Measurements from ENCODE around the gene UBR7. TPM values are rescaled to one million over a fixed set of nuclear protein-coding genes. Genes with fewer than 3 reads are reported as not detected.
A peak's percentile ranks its signal among the peaks of the same experiment; 100 is the strongest.

UBR7 gene
- total RNA-seq, 4 donors from 2014 or later = 26.2 to 33.6 (median 29.9) TPM

- WGBS = 80% methylated on average over 6 of the region's 6 CpGs
- DNase-seq (ENCODE audit: extremely low spot score) = no peak
- TF ChIP-seq, protein P1, sequence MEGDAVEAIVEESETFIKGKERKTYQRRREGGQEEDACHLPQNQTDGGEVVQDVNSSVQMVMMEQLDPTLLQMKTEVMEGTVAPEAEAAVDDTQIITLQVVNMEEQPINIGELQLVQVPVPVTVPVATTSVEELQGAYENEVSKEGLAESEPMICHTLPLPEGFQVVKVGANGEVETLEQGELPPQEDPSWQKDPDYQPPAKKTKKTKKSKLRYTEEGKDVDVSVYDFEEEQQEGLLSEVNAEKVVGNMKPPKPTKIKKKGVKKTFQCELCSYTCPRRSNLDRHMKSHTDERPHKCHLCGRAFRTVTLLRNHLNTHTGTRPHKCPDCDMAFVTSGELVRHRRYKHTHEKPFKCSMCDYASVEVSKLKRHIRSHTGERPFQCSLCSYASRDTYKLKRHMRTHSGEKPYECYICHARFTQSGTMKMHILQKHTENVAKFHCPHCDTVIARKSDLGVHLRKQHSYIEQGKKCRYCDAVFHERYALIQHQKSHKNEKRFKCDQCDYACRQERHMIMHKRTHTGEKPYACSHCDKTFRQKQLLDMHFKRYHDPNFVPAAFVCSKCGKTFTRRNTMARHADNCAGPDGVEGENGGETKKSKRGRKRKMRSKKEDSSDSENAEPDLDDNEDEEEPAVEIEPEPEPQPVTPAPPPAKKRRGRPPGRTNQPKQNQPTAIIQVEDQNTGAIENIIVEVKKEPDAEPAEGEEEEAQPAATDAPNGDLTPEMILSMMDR (IDR thresholded peaks at IDR 0.05) = no peak
- no peak for TF ChIP-seq EP300 (IDR thresholded peaks at IDR 0.05)
- TF ChIP-seq POLR2A (IDR thresholded peaks at IDR 0.05; ENCODE audit: low read depth) = no peak
- TF ChIP-seq POLR2AphosphoS5 (IDR thresholded peaks at IDR 0.05) = no peak
Measured at GRCh38 chr14:93175492-93175891, 31.6 kb upstream of the UBR7 start.

DNA sequence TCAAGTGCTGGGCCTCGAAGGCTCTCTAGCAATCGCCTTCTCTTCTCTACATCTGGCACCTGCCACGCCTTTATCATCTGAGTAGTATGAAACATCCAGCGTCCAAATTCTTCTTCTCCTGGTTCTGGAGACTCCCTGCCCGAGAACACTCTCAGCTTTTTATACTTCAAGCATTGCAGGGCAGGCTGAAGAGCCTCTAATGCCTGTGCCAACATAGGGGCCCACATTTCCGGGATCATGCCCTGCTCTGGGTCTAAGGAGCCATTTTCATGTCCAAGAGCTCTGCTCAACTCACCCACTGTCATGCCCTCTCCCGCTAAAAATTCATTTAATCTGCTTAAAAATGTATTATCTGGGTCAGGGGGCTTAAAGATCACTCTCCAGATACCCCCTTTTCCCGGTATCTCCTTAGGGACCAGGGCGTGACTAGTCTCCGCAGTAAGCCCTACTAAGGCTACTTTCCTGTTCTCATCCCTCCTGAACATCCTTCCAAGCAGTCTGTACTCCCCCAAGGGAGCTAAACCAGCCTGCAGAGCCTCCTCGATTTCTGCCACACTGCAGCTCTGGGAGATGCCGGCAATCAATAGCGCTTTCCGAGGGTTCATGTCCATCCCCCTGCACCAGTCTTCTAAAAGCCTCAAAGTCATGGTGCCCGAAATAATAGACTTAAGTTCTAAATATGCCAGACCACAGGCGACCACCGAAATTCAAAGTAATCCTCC, 23.3 kb upstream of the UBR7 start:
- TF ChIP-seq, protein P1 (IDR thresholded peaks at IDR 0.05) = no peak
- no peak for TF ChIP-seq POLR2AphosphoS5 (IDR thresholded peaks at IDR 0.05)
- no peak for TF ChIP-seq POLR2A (IDR thresholded peaks at IDR 0.05; ENCODE audit: low read depth)
- TF ChIP-seq EP300 (IDR thresholded peaks at IDR 0.05) = no peak
- intact Hi-C loops (cut with DNase I) = no loop called here
- Histone ChIP-seq H3K9me3 (no peaks in the 10 kb centered on the region), H3K4me1 (peaks cover 21 to 36% (median 33%) of the 10 kb centered on the region in 4 donors), H3K4me3 (peak overlapping the region; percentile 75 to 96 (median 86)), H3K36me3 (peaks cover 0 to 38% (median 26%) of the 10 kb centered on the region in 4 donors), H3K27me3 (no peaks in the 10 kb centered on the region), H3K27ac (replicated peaks in 1 of 4) (peak overlapping the region; percentile 93 to 98 (median 96))
- DNase-seq (ENCODE audit: extremely low spot score) = no peak
- WGBS = 45% methylated on average over 17 of the region's 17 CpGs

More at GRCh38 chr14:93175492-93175891, 31.6 kb upstream of the UBR7 start:
- H3K27me3 ChIP-seq = no peaks in the 10 kb centered on the region
- H3K4me1 ChIP-seq = no peaks in the 10 kb centered on the region
- no peaks in the 10 kb centered on the region for H3K36me3 ChIP-seq
- H3K9me3 ChIP-seq = no peaks in the 10 kb centered on the region
- intact Hi-C loops (cut with DNase I) = no loop called here
- H3K27ac ChIP-seq (replicated peaks in 1 of 4) = no peak overlapping the region
- no peak overlapping the region for H3K4me3 ChIP-seq

DNA sequence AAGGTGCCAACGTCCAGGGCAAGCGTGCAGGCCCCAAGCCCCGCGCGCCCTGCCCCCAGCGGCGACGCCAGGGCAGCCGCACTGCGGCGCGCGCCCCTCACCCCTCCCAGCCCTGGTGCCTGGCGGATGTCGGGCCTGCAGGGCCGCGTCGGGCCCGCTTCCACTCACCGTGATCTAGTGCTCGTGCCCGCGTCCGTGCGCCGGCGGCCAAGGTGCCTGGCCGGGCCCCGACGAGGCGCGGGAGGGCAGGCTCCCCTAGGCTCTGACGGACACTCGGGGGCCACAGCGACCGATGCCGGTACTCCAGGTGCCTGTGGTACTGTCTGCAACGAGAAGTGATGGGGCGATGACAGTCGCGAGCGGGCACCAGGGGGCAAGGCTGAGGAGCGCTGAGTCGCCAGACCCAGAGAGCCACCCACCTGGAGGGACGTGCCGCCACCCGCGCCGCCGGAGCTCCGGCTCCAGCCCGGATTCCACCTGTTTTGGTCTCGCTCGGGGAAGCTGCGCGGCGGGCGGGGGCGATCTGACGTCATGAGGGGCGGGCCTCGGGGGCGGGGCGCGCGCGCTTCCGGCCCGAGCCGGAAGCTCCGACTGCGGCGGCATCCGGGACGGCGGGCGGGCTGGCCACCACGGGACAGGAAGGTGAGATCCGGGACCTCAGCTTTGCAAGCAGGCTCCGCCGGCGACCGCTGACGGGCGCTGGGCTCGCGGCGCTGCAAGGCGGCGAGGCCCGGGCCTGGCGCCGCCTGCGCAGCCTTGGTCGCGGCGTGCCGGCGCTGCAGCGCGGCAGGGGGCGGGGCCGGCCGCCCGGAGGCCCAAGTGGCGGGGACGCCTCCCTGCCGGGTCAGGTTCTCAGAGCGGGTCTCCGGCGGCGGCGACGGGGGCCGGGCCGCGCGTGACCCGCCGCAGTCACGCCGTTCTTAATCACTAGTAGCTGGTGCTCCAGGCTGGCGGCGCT, 22.4 kb upstream of the UBR7 start, which contains the start of the genes LYSET and MOAP1:
LYSET (plus strand) TSS at position 927 of the 958 bp plus-strand sequence. CDS start 89 bp downstream, outside the sequence.
MOAP1 (minus strand) TSS at position 507 of the 958 bp plus-strand sequence. CDS start 655 bp downstream, outside the sequence.
- Histone ChIP-seq H3K27me3 (no peaks in the 10 kb centered on the region), H3K36me3 (peaks cover 0 to 41% (median 28%) of the 10 kb centered on the region in 4 donors), H3K4me1 (peaks cover 21 to 36% (median 33%) of the 10 kb centered on the region in 4 donors), H3K27ac (replicated peaks in 1 of 4) (peak within 1 kb of the TSS; percentile 93 to 98 (median 96)), H3K4me3 (peak within 1 kb of the TSS; percentile 75 to 96 (median 86)), H3K9me3 (no peaks in the 10 kb centered on the region)
- peak; percentile 87 to 94 for TF ChIP-seq POLR2AphosphoS5 (IDR thresholded peaks at IDR 0.05)
- TF ChIP-seq, protein P1 (IDR thresholded peaks at IDR 0.05) = peak in 1 of 3 experiments; percentile 43
- TF ChIP-seq POLR2A (IDR thresholded peaks at IDR 0.05; ENCODE audit: low read depth) = peak; percentile 65
- TF ChIP-seq EP300 (IDR thresholded peaks at IDR 0.05) = no peak
- DNase-seq (ENCODE audit: extremely low spot score) = peak; percentile 97
- WGBS = no CpG with 5 or more reads among the region's 124 CpGs
- intact Hi-C loops (cut with DNase I) = no loop called here

DNA sequence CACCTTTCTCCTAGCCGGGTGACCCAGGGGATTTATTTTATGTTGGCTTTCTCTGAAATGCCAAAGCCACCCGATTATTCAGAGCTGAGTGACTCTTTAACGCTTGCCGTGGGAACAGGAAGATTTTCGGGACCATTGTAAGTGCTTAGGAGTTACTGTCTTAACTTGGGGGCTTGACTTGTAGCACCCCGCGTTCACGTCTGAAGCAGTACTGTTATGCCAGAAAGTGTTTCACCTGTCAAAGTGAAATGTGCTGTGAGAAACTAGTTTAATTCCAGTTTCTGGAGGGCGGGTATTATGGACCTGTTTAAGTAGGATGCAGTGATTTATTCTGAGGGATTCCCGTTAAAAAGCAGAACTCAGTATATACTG, 21.7 kb upstream of the UBR7 start:
- peaks cover 21 to 36% (median 33%) of the 10 kb centered on the region in 4 donors for H3K4me1 ChIP-seq
- H3K27me3 ChIP-seq = no peaks in the 10 kb centered on the region
- peak overlapping the region; percentile 93 to 98 (median 96) for H3K27ac ChIP-seq (replicated peaks in 1 of 4)
- intact Hi-C loops (cut with DNase I) = no loop called here
- H3K36me3 ChIP-seq = peaks cover 0 to 41% (median 28%) of the 10 kb centered on the region in 4 donors
- 0% methylated on average over 8 of the region's 10 CpGs for WGBS
- DNase-seq (ENCODE audit: extremely low spot score) = no peak
- TF ChIP-seq POLR2A (IDR thresholded peaks at IDR 0.05; ENCODE audit: low read depth) (no peak), EP300 (IDR thresholded peaks at IDR 0.05) (no peak), POLR2AphosphoS5 (IDR thresholded peaks at IDR 0.05) (no peak)
- TF ChIP-seq, protein P1 (IDR thresholded peaks at IDR 0.05) = no peak
- no peaks in the 10 kb centered on the region for H3K9me3 ChIP-seq
- peak overlapping the region; percentile 75 to 96 (median 86) for H3K4me3 ChIP-seq

Data from esophagus muscularis mucosa (tissue), 4 donors.